K562 (cell line): ENCODE results near the gene CALHM1. TPM values are rescaled to one million over a fixed set of nuclear protein-coding genes. Genes with fewer than 3 reads are reported as not detected.
A peak's percentile ranks its signal among the peaks of the same experiment; 100 is the strongest.

Source experiments
- ATAC-seq: fragments of 200-7000 bp; cut with Tn5 transposase; 3 replicates; pipeline ENCODE4 v1.9.1; 2020; ENCODE audit warnings: moderate library complexity
- BruUV-seq: library from RNA; stranded (reverse); fragments of 400-500 nt; replicated peaks from 2 replicates; lab custom pipeline; 2021; lab: Mats Ljungman, UMichigan
- CTCF ChIA-PET: fragments of 300-600 bp; formaldehyde crosslinking; extraction: SDS; loops from one replicate; lab custom pipeline; 2021; ENCODE audit warnings: low intra/inter-chr PET ratio; lab: Yijun Ruan, JAX
- POLR2A ChIA-PET: fragments of 300-600, 350-650 bp; sonication (Branson Sonifier 250); formaldehyde crosslinking; extraction: SDS; loops from one replicate; lab custom pipeline; 2021; ENCODE audit warnings: antibody characterized with exemption, inconsistent platforms; lab: Yijun Ruan, JAX
- DNase-seq, 4 experiments: peaks; one replicate each; pipeline versions ENCODE4 v3.0.0 to v3.0.0-alpha.2; 2011 to 2018; ENCODE audit warnings: low spot score in 3 of 4, mixed read lengths in 3 of 4; ENCODE audit errors: extremely low read depth in 1 of 4
- FAIRE-seq: peaks from 2 replicates; lab custom pipeline; 2011; peaks lifted over from hg19 to GRCh38; lab: Jason Lieb, UNC
- H2AFZ ChIP-seq: 2 replicates; pipeline ENCODE4 v1.6.0; 2011; ENCODE audit warnings: low read depth, low read length, control low read depth, inconsistent platforms
- H3K27ac ChIP-seq: fragments of 200-600 bp; 3 replicates; pipeline ENCODE4 v1.8.0; 2011; ENCODE audit warnings: low read depth, mild to moderate bottlenecking, control low read depth, inconsistent platforms, low read length, moderate library complexity, mixed read lengths; ENCODE audit errors: extremely low read depth
- H3K27me3 ChIP-seq, 2 experiments: fragments of 300-600 bp in 1 of 2; 2 replicates in 1 of 2; 3 replicates in 1 of 2; pipeline versions ENCODE4 v1.6.0 to v1.8.0; 2011; ENCODE audit warnings: inconsistent platforms in 2 of 2, low read length in 2 of 2, mild to moderate bottlenecking in 1 of 2, mixed read lengths in 1 of 2, moderate library complexity in 1 of 2; ENCODE audit not compliant: control insufficient read depth in 2 of 2, insufficient read depth in 2 of 2
- H3K36me3 ChIP-seq: fragments of 300-600 bp; 3 replicates; pipeline ENCODE4 v1.8.0; 2011; ENCODE audit warnings: mild to moderate bottlenecking, low read length, inconsistent platforms; ENCODE audit not compliant: control insufficient read depth, insufficient read depth
- H3K4me1 ChIP-seq, 2 experiments: fragments of 200-600 bp in 1 of 2; replicated peaks in 1 of 2; 2 replicates in 1 of 2; 3 replicates in 1 of 2; pipeline versions ENCODE4 v1.5.1 to v1.8.0; 2011; ENCODE audit warnings: inconsistent platforms in 2 of 2, low read length in 2 of 2, mild to moderate bottlenecking in 1 of 2, mixed read lengths in 1 of 2, moderate library complexity in 1 of 2; ENCODE audit not compliant: control insufficient read depth in 2 of 2, insufficient read depth in 2 of 2
- H3K4me2 ChIP-seq: 2 replicates; pipeline ENCODE4 v1.6.1; 2011; ENCODE audit warnings: low read length, control low read depth, inconsistent platforms, mixed read lengths; ENCODE audit not compliant: insufficient read depth
- H3K4me3 ChIP-seq: fragments of 200-600 bp; sonication (generic), shearing (Covaris generic); 2 replicates; pipeline ENCODE4 v1.5.1; 2016; ENCODE audit warnings: control low read depth, inconsistent platforms
- H3K79me2 ChIP-seq: fragments of 200-600 bp; 3 replicates; pipeline ENCODE4 v1.8.0; 2011; ENCODE audit warnings: low read length, inconsistent platforms; ENCODE audit not compliant: control insufficient read depth, insufficient read depth
- H3K9ac ChIP-seq, 2 experiments: 2 replicates each; pipeline versions ENCODE4 v1.6.0 to v1.6.1; 2011; ENCODE audit warnings: low read depth in 2 of 2, low read length in 2 of 2, control low read depth in 1 of 2, inconsistent platforms in 1 of 2, mild to moderate bottlenecking in 1 of 2, mixed read lengths in 1 of 2; ENCODE audit not compliant: insufficient read depth in 1 of 2
- H3K9me1 ChIP-seq: one replicate; pipeline ENCODE4 v1.6.0; 2011; ENCODE audit warnings: inconsistent platforms, mild to moderate bottlenecking, low read length, moderate library complexity; ENCODE audit not compliant: control insufficient read depth, insufficient read depth
- H3K9me3 ChIP-seq: replicated peaks from 2 replicates; pipeline ENCODE4 v1.5.1; 2011; ENCODE audit warnings: low read depth, low read length, inconsistent platforms; ENCODE audit not compliant: control insufficient read depth, insufficient read depth
- H4K20me1 ChIP-seq: replicated peaks from 2 replicates; pipeline ENCODE4 v1.6.1; 2011; ENCODE audit warnings: low read length, inconsistent platforms, mixed read lengths; ENCODE audit not compliant: control insufficient read depth, insufficient read depth
- ELF4 ChIP-seq: fragments of 450-650 bp; formaldehyde crosslinking; IDR thresholded peaks from 2 replicates; pipeline ENCODE4 v1.4.0; 2022; ENCODE audit warnings: missing genetic modification characterization
- EP300 ChIP-seq: IDR thresholded peaks from 2 replicates; pipeline ENCODE4 v1.6.1; 2012; ENCODE audit warnings: low read length, improper control_type of control experiment
- GTF2F1 ChIP-seq: IDR thresholded peaks from 2 replicates; pipeline ENCODE4 v1.6.1; 2011; ENCODE audit warnings: low read depth, low read length, improper control_type of control experiment
- POLR2G ChIP-seq: fragments of 200-400 bp; formaldehyde crosslinking; IDR thresholded peaks from 2 replicates; pipeline ENCODE4 v1.6.1; 2017; ENCODE audit warnings: low read depth, mild to moderate bottlenecking, antibody characterized with exemption, low read length, moderate library complexity
- RFX5 ChIP-seq: IDR thresholded peaks from 2 replicates; pipeline ENCODE4 v1.6.1; 2011; ENCODE audit warnings: low read depth, mild to moderate bottlenecking, improper control_type of control experiment, low read length
- ZNF133 ChIP-seq: fragments of 250-450 bp; sonication (Bioruptor Pico); IDR thresholded peaks from 2 replicates; pipeline ENCODE4 v1.4.0; 2020; ENCODE audit warnings: mild to moderate bottlenecking
- ZNF79 ChIP-seq: fragments of 250-450 bp; sonication (Bioruptor Pico); IDR thresholded peaks from 2 replicates; pipeline ENCODE4 v1.4.0; 2020; ENCODE audit warnings: low read depth, mild to moderate bottlenecking, moderate library complexity
- WGBS: fragments of 100-300 bp; shearing (Covaris generic); methylation state at CpG from one replicate; pipeline ENCODE4 v1.1.6; 2016; ENCODE audit warnings: low coverage, mixed read lengths; ENCODE audit not compliant: insufficient coverage; ENCODE audit errors: missing lambda C conversion rate; 5-methylcytosine and 5-hydroxymethylcytosine counted together
- in situ Hi-C: fragments of 300-500 bp; cut with MboI; formaldehyde crosslinking; loops from 4 replicates; pipeline ENCODE4 v1.15.0; 2018; ENCODE audit warnings: inconsistent platforms, mixed read lengths
- intact Hi-C: fragments of 100-400 bp; cut with micrococcal nuclease; formaldehyde crosslinking; loops from 2 replicates; pipeline ENCODE4 v1.14.2; 2022
- polyA plus RNA-seq, 8 experiments: library from polyadenylated mRNA; depleted of rRNA in 4 of 8; stranded (reverse) in 5 of 8; unstranded in 3 of 8; fragments of >200 nt; fragmentation: Nextera tagmentation in 2 of 8; fragmentation: Illumina TruSeq in 1 of 8; extraction: Ambion mirVana in 2 of 8; extraction: Trizol in 1 of 8; gene quantifications; 2 replicates each; pipeline versions ENCODE4 v1.2.1 to v1.2.3, GENCODE V29; 2011 to 2014; ENCODE audit warnings: inconsistent platforms in 1 of 8, missing spikeins in 1 of 8
- total RNA-seq, 7 experiments: library from RNA; depleted of rRNA in 6 of 7; stranded (reverse); fragments of >200 nt in 6 of 7; fragmentation: Illumina TruSeq in 2 of 7; extraction: Trizol in 2 of 7; gene quantifications; 2 replicates each; pipeline versions ENCODE4 v1.2.1 to v1.2.3, GENCODE V29; 2011 to 2021; ENCODE audit warnings: low replicate concordance in 1 of 7
- TF ChIP-seq, protein P1 (sequence below): sonication (generic); formaldehyde crosslinking; IDR thresholded peaks from 2 replicates; pipeline ENCODE4 v1.8.1; 2023; ENCODE audit warnings: mild to moderate bottlenecking, missing genetic modification reagents
- TF ChIP-seq, protein P2 (sequence below), 2 experiments: fragments of 450-650 bp; formaldehyde crosslinking in 1 of 2; IDR thresholded peaks; 2 replicates each; pipeline versions ENCODE4 v1.4.0 to v1.6.1; 2014 to 2020; ENCODE audit warnings: mild to moderate bottlenecking in 2 of 2, borderline replicate concordance in 1 of 2, low read depth in 1 of 2
- TF ChIP-seq, protein P3 (sequence below), 2 experiments: fragments of 450-650 bp; conservative IDR thresholded peaks; 2 replicates each; pipeline ENCODE4 v1.6.1; 2017; ENCODE audit warnings: mild to moderate bottlenecking in 2 of 2, moderate library complexity in 2 of 2

The CALHM1 gene
- total and polyA plus RNA-seq, 9 of the 15 experiments (the other 6 are each of a cell fraction or from before 2014, with no cell fraction given), result 0.03 TPM; not detected in 8

GRCh38 chr10:103447187-103447586 is 11.5 kb downstream of the CALHM1 start:
- Histone ChIP-seq H3K4me2 (no peak overlapping the region), H3K4me1 (peaks cover 2 to 16% of the 10 kb centered on the region in 2 experiments; a peak in 3 of 5 replicates), H3K79me2 (no peaks in the 10 kb centered on the region), H3K4me3 (no peak overlapping the region), H3K9me3 (no peaks in the 10 kb centered on the region), H4K20me1 (0 out of 2 replicates have a peak, but pooled peaks cover 3% of the 10 kb centered on the region), H3K9ac (0 out of 4 replicates have a peak overlapping the region, but pooled peaks of 1 of the 2 experiments have one; percentile 26), H3K27me3 (no peaks in the 10 kb centered on the region), H3K36me3 (peaks cover 57% of the 10 kb centered on the region; the same call in 2 of the 3 replicates), H3K27ac (no peak overlapping the region), H2AFZ (no peak overlapping the region), H3K9me1 (no peaks in the 10 kb centered on the region)
- WGBS, result 87% methylated on average over 8 of the region's 23 CpGs
- FAIRE-seq, result no peak
- no TSS peak for BruUV-seq
- in situ Hi-C loops, result no loop called here
- intact Hi-C loops, result no loop called here
- no peak for ATAC-seq
- no peak for DNase-seq
- CTCF ChIA-PET, result no interaction called here
- POLR2A ChIA-PET, result no interaction called here
- TF ChIP-seq ELF4 (CRISPR knock-in tag) (no peak), POLR2G (peak; percentile 61), ZNF133 (CRISPR knock-in tag) (no peak), EP300 (no peak), ZNF79 (CRISPR knock-in tag) (no peak), RFX5 (no peak), GTF2F1 (no peak)
- TF ChIP-seq, protein P1, sequence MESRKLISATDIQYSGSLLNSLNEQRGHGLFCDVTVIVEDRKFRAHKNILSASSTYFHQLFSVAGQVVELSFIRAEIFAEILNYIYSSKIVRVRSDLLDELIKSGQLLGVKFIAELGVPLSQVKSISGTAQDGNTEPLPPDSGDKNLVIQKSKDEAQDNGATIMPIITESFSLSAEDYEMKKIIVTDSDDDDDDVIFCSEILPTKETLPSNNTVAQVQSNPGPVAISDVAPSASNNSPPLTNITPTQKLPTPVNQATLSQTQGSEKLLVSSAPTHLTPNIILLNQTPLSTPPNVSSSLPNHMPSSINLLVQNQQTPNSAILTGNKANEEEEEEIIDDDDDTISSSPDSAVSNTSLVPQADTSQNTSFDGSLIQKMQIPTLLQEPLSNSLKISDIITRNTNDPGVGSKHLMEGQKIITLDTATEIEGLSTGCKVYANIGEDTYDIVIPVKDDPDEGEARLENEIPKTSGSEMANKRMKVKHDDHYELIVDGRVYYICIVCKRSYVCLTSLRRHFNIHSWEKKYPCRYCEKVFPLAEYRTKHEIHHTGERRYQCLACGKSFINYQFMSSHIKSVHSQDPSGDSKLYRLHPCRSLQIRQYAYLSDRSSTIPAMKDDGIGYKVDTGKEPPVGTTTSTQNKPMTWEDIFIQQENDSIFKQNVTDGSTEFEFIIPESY, result peak; percentile 71; the same call in 1 of the 2 replicates
- TF ChIP-seq, protein P2, sequence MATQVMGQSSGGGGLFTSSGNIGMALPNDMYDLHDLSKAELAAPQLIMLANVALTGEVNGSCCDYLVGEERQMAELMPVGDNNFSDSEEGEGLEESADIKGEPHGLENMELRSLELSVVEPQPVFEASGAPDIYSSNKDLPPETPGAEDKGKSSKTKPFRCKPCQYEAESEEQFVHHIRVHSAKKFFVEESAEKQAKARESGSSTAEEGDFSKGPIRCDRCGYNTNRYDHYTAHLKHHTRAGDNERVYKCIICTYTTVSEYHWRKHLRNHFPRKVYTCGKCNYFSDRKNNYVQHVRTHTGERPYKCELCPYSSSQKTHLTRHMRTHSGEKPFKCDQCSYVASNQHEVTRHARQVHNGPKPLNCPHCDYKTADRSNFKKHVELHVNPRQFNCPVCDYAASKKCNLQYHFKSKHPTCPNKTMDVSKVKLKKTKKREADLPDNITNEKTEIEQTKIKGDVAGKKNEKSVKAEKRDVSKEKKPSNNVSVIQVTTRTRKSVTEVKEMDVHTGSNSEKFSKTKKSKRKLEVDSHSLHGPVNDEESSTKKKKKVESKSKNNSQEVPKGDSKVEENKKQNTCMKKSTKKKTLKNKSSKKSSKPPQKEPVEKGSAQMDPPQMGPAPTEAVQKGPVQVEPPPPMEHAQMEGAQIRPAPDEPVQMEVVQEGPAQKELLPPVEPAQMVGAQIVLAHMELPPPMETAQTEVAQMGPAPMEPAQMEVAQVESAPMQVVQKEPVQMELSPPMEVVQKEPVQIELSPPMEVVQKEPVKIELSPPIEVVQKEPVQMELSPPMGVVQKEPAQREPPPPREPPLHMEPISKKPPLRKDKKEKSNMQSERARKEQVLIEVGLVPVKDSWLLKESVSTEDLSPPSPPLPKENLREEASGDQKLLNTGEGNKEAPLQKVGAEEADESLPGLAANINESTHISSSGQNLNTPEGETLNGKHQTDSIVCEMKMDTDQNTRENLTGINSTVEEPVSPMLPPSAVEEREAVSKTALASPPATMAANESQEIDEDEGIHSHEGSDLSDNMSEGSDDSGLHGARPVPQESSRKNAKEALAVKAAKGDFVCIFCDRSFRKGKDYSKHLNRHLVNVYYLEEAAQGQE (IDR thresholded peaks at IDR 0.05; ENCODE audit: borderline replicate concordance), result no peak
- TF ChIP-seq, protein P2 (CRISPR knock-in tag; IDR thresholded peaks at IDR 0.05; ENCODE audit: low read depth), result no peak
- TF ChIP-seq, protein P3, sequence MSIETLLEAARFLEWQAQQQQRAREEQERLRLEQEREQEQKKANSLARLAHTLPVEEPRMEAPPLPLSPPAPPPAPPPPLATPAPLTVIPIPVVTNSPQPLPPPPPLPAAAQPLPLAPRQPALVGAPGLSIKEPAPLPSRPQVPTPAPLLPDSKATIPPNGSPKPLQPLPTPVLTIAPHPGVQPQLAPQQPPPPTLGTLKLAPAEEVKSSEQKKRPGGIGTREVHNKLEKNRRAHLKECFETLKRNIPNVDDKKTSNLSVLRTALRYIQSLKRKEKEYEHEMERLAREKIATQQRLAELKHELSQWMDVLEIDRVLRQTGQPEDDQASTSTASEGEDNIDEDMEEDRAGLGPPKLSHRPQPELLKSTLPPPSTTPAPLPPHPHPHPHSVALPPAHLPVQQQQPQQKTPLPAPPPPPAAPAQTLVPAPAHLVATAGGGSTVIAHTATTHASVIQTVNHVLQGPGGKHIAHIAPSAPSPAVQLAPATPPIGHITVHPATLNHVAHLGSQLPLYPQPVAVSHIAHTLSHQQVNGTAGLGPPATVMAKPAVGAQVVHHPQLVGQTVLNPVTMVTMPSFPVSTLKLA (conservative IDR thresholded peaks at IDR 0.05), result no peak
